GM12878 (cell line): ENCODE data around the gene IGSF6. TPM values are rescaled to one million over a fixed set of nuclear protein-coding genes. Genes with fewer than 3 reads are reported as not detected.

ENCODE experiments used
- ATAC-seq: fragments of 200-7000 bp; cut with Tn5 transposase; 3 replicates; pipeline ENCODE4 v1.9.1; 2020; ENCODE audit warnings: mild to moderate bottlenecking, moderate library complexity
- BruUV-seq: library from RNA; stranded (reverse); fragments of 400-500 nt; replicated peaks from 2 replicates; lab custom pipeline; 2021; lab: Mats Ljungman, UMichigan
- CTCF ChIA-PET: fragments of 300-600 bp; sonication (Branson Sonifier 250); formaldehyde crosslinking; extraction: SDS; loops from one replicate; lab custom pipeline; 2021; ENCODE audit warnings: inconsistent platforms; lab: Yijun Ruan, JAX
- POLR2A ChIA-PET: fragments of 350-600 bp; formaldehyde crosslinking; extraction: SDS; loops from one replicate; lab custom pipeline; 2021; ENCODE audit warnings: inconsistent platforms; lab: Charles Lee
- RAD21 ChIA-PET: fragments of 300-600 bp; sonication (Branson Sonifier 250); formaldehyde crosslinking; loops from one replicate; lab custom pipeline; 2023; ENCODE audit warnings: antibody characterized with exemption; ENCODE audit not compliant: unreplicated experiment; lab: Charles Lee
- SMC1A ChIA-PET: fragments of 300-600 bp; sonication (Branson Sonifier 250); formaldehyde crosslinking; loops from one replicate; lab custom pipeline; 2023; ENCODE audit not compliant: unreplicated experiment, uncharacterized antibody; lab: Charles Lee
- DNase-seq: peaks from one replicate; pipeline ENCODE4 v3.0.0-alpha.2; 2011; ENCODE audit warnings: low read depth, low spot score
- FAIRE-seq: peaks from 3 replicates; lab custom pipeline; 2011; peaks lifted over from hg19 to GRCh38; lab: Jason Lieb, UNC
- H2AFZ ChIP-seq: 2 replicates; pipeline ENCODE4 v1.6.0; 2011; ENCODE audit warnings: low read depth, low read length, control low read depth; ENCODE audit not compliant: control insufficient read depth
- H3K27ac ChIP-seq: 2 replicates; pipeline ENCODE4 v1.5.1; 2011; ENCODE audit warnings: control low read depth; ENCODE audit not compliant: control insufficient read depth, insufficient read depth
- H3K27me3 ChIP-seq, 2 experiments: replicated peaks in 1 of 2; 2 replicates each; pipeline versions ENCODE4 v1.6.0 to v1.6.1; 2011; ENCODE audit warnings: low read length in 1 of 2; ENCODE audit not compliant: control insufficient read depth in 2 of 2, insufficient read depth in 2 of 2
- H3K36me3 ChIP-seq, 2 experiments: 2 replicates each; pipeline ENCODE4 v1.5.1; 2011; ENCODE audit warnings: low read length in 1 of 2; ENCODE audit not compliant: control insufficient read depth in 2 of 2, insufficient read depth in 2 of 2
- H3K4me1 ChIP-seq: 2 replicates; pipeline ENCODE4 v1.6.1; 2011; ENCODE audit warnings: mild to moderate bottlenecking, low read length, moderate library complexity, mixed read lengths; ENCODE audit not compliant: control insufficient read depth, insufficient read depth
- H3K4me2 ChIP-seq: 2 replicates; pipeline ENCODE4 v1.6.0; 2011; ENCODE audit warnings: control low read depth; ENCODE audit not compliant: control insufficient read depth, insufficient read depth
- H3K4me3 ChIP-seq: fragments of 200-600 bp; sonication (generic); 2 replicates; pipeline ENCODE4 v1.5.1; 2016
- H3K79me2 ChIP-seq: 2 replicates; pipeline ENCODE4 v1.6.0; 2011; ENCODE audit warnings: low read length; ENCODE audit not compliant: control insufficient read depth, insufficient read depth
- H3K9ac ChIP-seq: 2 replicates; pipeline ENCODE4 v1.8.0; 2011; ENCODE audit warnings: low read length, control low read depth, mixed read lengths; ENCODE audit not compliant: control insufficient read depth, insufficient read depth
- H3K9me3 ChIP-seq: replicated peaks from 3 replicates; pipeline ENCODE4 v1.5.1; 2011; ENCODE audit warnings: mild to moderate bottlenecking, low read length; ENCODE audit not compliant: control insufficient read depth, insufficient read depth
- H4K20me1 ChIP-seq: 2 replicates; pipeline ENCODE4 v1.6.0; 2011; ENCODE audit not compliant: control insufficient read depth, insufficient read depth
- CBX5 ChIP-seq: sonication (generic); IDR thresholded peaks from 2 replicates; pipeline ENCODE4 v1.6.1; 2016; ENCODE audit warnings: low read depth, moderate library complexity, mild to moderate bottlenecking, inconsistent platforms
- IKZF2 ChIP-seq, 2 experiments: fragments of 450-650 bp; IDR thresholded peaks; 2 replicates each; pipeline ENCODE4 v1.6.1; 2017; ENCODE audit warnings: mild to moderate bottlenecking in 2 of 2, moderate library complexity in 2 of 2
- MEF2A ChIP-seq: IDR thresholded peaks from 2 replicates; pipeline ENCODE4 v1.6.1; 2011; ENCODE audit warnings: low read depth, mild to moderate bottlenecking, low read length, moderate library complexity; ENCODE audit not compliant: insufficient read depth
- NFYA ChIP-seq: IDR thresholded peaks from 2 replicates; pipeline ENCODE4 v1.6.1; 2011; ENCODE audit warnings: low read depth, mild to moderate bottlenecking, low read length, improper control_type of control experiment, borderline replicate concordance
- NFYB ChIP-seq: IDR thresholded peaks from 2 replicates; pipeline ENCODE4 v1.6.1; 2011; ENCODE audit warnings: low read depth, mild to moderate bottlenecking, low read length, improper control_type of control experiment, moderate library complexity; ENCODE audit not compliant: insufficient read depth
- RB1 ChIP-seq: fragments of 450-650 bp; formaldehyde crosslinking; IDR thresholded peaks from 2 replicates; pipeline ENCODE4 v1.6.1; 2017; ENCODE audit warnings: mild to moderate bottlenecking, borderline replicate concordance
- SIX5 ChIP-seq: IDR thresholded peaks from 2 replicates; pipeline ENCODE4 v1.6.1; 2011; ENCODE audit warnings: mild to moderate bottlenecking, low read depth, low read length, moderate library complexity; ENCODE audit not compliant: severe bottlenecking
- WGBS: methylation state at CpG from one replicate; pipeline ENCODE4 v1.1.6; 2016; ENCODE audit warnings: low lambda C conversion rate; ENCODE audit not compliant: insufficient replicate concordance, insufficient coverage; ENCODE audit errors: missing lambda C conversion rate; 5-methylcytosine and 5-hydroxymethylcytosine counted together
- in situ Hi-C: fragments of 300-500 bp; cut with MboI; formaldehyde crosslinking; loops from 9 replicates; pipeline ENCODE4 v1.14.3; 2018; ENCODE audit warnings: mixed read lengths
- intact Hi-C: fragments of 100-400 bp; cut with micrococcal nuclease; formaldehyde crosslinking; loops from one replicate; pipeline ENCODE4 v1.14.2; 2022; ENCODE audit not compliant: unreplicated experiment
- polyA plus RNA-seq, 11 experiments: library from polyadenylated mRNA; depleted of rRNA in 4 of 11; unstranded in 6 of 11; stranded (reverse) in 5 of 11; fragments of >200 nt; fragmentation: Nextera tagmentation in 4 of 11; fragmentation: Illumina TruSeq in 1 of 11; extraction: Ambion mirVana in 4 of 11; extraction: Trizol in 1 of 11; gene quantifications; 1 replicate in 1 of 11; 2 replicates in 10 of 11; pipeline versions ENCODE4 v1.2.1 to v1.2.3, GENCODE V29; 2011 to 2016; ENCODE audit warnings: inconsistent platforms in 2 of 11, missing spikeins in 2 of 11, low read depth in 1 of 11
- total RNA-seq, 4 experiments: library from RNA; depleted of rRNA in 3 of 4; stranded (reverse); fragments of >200 nt in 3 of 4; fragmentation: Illumina TruSeq in 1 of 4; extraction: Trizol in 1 of 4; gene quantifications; 2 replicates each; pipeline versions ENCODE4 v1.2.1 to v1.2.3, GENCODE V29; 2013 to 2021
- TF ChIP-seq, protein P1 (sequence below): fragments of 450-650 bp; IDR thresholded peaks from 2 replicates; pipeline ENCODE4 v1.6.1; 2017; ENCODE audit warnings: low read depth, mild to moderate bottlenecking, moderate library complexity
- TF ChIP-seq, protein P2 (sequence below): fragments of 450-650 bp; IDR thresholded peaks from 2 replicates; pipeline ENCODE4 v1.6.1; 2017; ENCODE audit warnings: mild to moderate bottlenecking, moderate library complexity
- TF ChIP-seq, protein P3 (sequence below): fragments of 450-650 bp; IDR thresholded peaks from 2 replicates; pipeline ENCODE4 v1.6.1; 2016; ENCODE audit warnings: mild to moderate bottlenecking
- TF ChIP-seq, protein P4 (sequence below): fragments of 450-650 bp; IDR thresholded peaks from 2 replicates; pipeline ENCODE4 v1.6.1; 2016; ENCODE audit warnings: mild to moderate bottlenecking

The IGSF6 gene
- total and polyA plus RNA-seq, 10 of the 15 experiments (the other 5 are each of a cell fraction or from before 2014, with no cell fraction given): 0.32 to 1.2 (median 0.72) TPM

DNA sequence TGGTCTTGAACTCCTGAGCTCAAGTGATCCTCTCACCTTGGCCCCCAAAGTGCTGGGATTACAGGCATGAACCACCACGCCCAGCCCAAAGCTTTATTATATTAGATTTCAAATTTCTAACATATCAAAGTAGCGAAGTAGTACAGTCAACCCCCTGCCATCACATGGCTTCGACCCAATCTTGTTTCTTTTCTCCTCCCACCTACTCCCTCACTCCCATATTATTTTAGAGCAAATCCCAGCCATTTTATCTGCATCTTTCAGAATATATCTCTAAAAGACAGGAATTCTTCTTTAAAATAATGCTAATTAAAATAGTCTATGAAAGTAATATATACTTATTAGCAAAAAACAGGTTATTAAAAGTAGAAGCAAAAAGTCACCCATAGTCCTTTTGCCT is 893 bp downstream of the IGSF6 start (continued):
- TF ChIP-seq MEF2A: no peak
- no peak for TF ChIP-seq NFYB
- TF ChIP-seq, protein P1, sequence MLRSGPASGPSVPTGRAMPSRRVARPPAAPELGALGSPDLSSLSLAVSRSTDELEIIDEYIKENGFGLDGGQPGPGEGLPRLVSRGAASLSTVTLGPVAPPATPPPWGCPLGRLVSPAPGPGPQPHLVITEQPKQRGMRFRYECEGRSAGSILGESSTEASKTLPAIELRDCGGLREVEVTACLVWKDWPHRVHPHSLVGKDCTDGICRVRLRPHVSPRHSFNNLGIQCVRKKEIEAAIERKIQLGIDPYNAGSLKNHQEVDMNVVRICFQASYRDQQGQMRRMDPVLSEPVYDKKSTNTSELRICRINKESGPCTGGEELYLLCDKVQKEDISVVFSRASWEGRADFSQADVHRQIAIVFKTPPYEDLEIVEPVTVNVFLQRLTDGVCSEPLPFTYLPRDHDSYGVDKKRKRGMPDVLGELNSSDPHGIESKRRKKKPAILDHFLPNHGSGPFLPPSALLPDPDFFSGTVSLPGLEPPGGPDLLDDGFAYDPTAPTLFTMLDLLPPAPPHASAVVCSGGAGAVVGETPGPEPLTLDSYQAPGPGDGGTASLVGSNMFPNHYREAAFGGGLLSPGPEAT: no peak
- TF ChIP-seq, protein P2, sequence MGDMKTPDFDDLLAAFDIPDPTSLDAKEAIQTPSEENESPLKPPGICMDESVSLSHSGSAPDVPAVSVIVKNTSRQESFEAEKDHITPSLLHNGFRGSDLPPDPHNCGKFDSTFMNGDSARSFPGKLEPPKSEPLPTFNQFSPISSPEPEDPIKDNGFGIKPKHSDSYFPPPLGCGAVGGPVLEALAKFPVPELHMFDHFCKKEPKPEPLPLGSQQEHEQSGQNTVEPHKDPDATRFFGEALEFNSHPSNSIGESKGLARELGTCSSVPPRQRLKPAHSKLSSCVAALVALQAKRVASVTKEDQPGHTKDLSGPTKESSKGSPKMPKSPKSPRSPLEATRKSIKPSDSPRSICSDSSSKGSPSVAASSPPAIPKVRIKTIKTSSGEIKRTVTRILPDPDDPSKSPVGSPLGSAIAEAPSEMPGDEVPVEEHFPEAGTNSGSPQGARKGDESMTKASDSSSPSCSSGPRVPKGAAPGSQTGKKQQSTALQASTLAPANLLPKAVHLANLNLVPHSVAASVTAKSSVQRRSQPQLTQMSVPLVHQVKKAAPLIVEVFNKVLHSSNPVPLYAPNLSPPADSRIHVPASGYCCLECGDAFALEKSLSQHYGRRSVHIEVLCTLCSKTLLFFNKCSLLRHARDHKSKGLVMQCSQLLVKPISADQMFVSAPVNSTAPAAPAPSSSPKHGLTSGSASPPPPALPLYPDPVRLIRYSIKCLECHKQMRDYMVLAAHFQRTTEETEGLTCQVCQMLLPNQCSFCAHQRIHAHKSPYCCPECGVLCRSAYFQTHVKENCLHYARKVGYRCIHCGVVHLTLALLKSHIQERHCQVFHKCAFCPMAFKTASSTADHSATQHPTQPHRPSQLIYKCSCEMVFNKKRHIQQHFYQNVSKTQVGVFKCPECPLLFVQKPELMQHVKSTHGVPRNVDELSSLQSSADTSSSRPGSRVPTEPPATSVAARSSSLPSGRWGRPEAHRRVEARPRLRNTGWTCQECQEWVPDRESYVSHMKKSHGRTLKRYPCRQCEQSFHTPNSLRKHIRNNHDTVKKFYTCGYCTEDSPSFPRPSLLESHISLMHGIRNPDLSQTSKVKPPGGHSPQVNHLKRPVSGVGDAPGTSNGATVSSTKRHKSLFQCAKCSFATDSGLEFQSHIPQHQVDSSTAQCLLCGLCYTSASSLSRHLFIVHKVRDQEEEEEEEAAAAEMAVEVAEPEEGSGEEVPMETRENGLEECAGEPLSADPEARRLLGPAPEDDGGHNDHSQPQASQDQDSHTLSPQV: no peak
- TF ChIP-seq RB1: no peak
- no peak for TF ChIP-seq SIX5

DNA sequence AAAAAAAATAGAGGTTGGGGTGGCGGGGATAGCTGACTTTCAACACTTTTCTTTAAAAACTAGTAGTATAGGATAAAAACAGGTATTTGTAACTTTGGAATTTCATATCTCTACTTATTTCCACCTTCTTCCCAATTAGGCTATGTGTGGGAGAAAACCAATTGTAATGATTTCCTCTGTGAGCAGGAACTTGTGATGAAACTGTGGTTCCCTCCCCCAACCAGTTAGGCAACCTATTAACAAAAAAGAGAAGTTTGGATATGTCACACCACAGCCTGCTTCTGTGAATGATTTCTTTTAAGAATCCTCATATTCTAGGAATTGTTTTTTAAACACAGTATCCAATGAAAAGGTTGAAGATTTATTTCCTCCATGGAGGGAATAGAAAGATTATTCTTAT is 1.9 kb downstream of the IGSF6 start:
- Histone ChIP-seq H3K27me3 (no peaks in the 10 kb centered on the region), H2AFZ (no peak overlapping the region), H3K4me3 (no peak overlapping the region), H3K36me3 (peaks cover 0 to 3% of the 10 kb centered on the region in 2 experiments; a peak in 1 of 4 replicates), H3K4me2 (no peak overlapping the region), H3K4me1 (peaks cover 26% of the 10 kb centered on the region), H3K27ac (no peak overlapping the region), H3K9ac (no peak overlapping the region), H3K9me3 (no peaks in the 10 kb centered on the region), H3K79me2 (no peaks in the 10 kb centered on the region; the same call in 1 of the 2 replicates), H4K20me1 (no peaks in the 10 kb centered on the region)
- RAD21 ChIA-PET: interaction anchor here (1.5 kb wide), 1 partner anchor 8 kb away, joined by 3 read pairs; no protein-coding TSS in a partner anchor
- FAIRE-seq (no peak), DNase-seq (no peak), ATAC-seq (no peak)
- intact Hi-C loops: no loop called here
- in situ Hi-C loops: loop anchor here (10.0 kb wide), 1 partner anchor 54 kb away; no protein-coding TSS in a partner anchor
- SMC1A ChIA-PET: interaction anchor here (0.9 to 1.0 kb wide), 2 partner anchors 11 to 36 kb away, joined by 3 read pairs; no protein-coding TSS in a partner anchor
- TF ChIP-seq CBX5 (no peak), IKZF2 (IDR thresholded peaks at IDR 0.05) (peak in 1 of 2 experiments; percentile 31; a peak in 2 of 4 replicates), NFYA (no peak)
- TF ChIP-seq, protein P3, sequence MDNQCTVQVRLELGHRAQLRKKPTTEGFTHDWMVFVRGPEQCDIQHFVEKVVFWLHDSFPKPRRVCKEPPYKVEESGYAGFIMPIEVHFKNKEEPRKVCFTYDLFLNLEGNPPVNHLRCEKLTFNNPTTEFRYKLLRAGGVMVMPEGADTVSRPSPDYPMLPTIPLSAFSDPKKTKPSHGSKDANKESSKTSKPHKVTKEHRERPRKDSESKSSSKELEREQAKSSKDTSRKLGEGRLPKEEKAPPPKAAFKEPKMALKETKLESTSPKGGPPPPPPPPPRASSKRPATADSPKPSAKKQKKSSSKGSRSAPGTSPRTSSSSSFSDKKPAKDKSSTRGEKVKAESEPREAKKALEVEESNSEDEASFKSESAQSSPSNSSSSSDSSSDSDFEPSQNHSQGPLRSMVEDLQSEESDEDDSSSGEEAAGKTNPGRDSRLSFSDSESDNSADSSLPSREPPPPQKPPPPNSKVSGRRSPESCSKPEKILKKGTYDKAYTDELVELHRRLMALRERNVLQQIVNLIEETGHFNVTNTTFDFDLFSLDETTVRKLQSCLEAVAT: 0 out of 2 replicates have a peak, but pooled peaks have one; percentile 19
- TF ChIP-seq, protein P4, sequence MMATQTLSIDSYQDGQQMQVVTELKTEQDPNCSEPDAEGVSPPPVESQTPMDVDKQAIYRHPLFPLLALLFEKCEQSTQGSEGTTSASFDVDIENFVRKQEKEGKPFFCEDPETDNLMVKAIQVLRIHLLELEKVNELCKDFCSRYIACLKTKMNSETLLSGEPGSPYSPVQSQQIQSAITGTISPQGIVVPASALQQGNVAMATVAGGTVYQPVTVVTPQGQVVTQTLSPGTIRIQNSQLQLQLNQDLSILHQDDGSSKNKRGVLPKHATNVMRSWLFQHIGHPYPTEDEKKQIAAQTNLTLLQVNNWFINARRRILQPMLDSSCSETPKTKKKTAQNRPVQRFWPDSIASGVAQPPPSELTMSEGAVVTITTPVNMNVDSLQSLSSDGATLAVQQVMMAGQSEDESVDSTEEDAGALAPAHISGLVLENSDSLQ: no peak
- 100% methylated on average over 1 of the region's 1 CpG for WGBS
- BruUV-seq: no TSS peak
- POLR2A ChIA-PET: no interaction called here
- CTCF ChIA-PET: interaction anchor here (0.6 to 1.8 kb wide), 4 partner anchors 9 to 88 kb away, joined by 3 to 4 read pairs (median 3); no protein-coding TSS in a partner anchor
